Limb (tissue), 2 donors: Measurements from ENCODE around the gene YDJC.
"Not testable (repeated sequence)": the region's sequence is repeated elsewhere in the genome, so short reads cannot be mapped to it uniquely, and the experiment has no call there.

Experiments
- DNase-seq, 2 donors: peaks; one replicate each; pipeline ENCODE4 v3.0.0-alpha.2; 2016; ENCODE audit errors: extremely low spot score in 2 of 2

The YDJC gene

GRCh38 chr22:21581009-21581713 is 48.7 kb downstream of the YDJC start:
- not testable (repeated sequence) for DNase-seq

GRCh38 chr22:21580623-21581007 is 49.2 kb downstream of the YDJC start:
- DNase-seq, result not testable (repeated sequence)

GRCh38 chr22:21579474-21579851 is 50.4 kb downstream of the YDJC start:
- no peak for DNase-seq
